Peyer's patch (tissue), 4 donors: ENCODE data around the gene TINAGL1.

Experiments
- CTCF ChIP-seq, 6 experiments: fragments of 450-650 bp in 4 of 6; fragments of 200-600 bp in 2 of 6; sonication (generic) in 1 of 6; IDR thresholded peaks; one replicate each; pipeline ENCODE4 v1.5.1; 2017 to 2019; ENCODE audit warnings: antibody characterized with exemption in 6 of 6, mild to moderate bottlenecking in 3 of 6, moderate library complexity in 1 of 6
- POLR2A ChIP-seq, 2 donors: fragments of 450-650 bp; IDR thresholded peaks; one replicate each; pipeline ENCODE4 v1.5.1; 2017; ENCODE audit warnings: antibody characterized with exemption in 2 of 2, mild to moderate bottlenecking in 2 of 2, moderate library complexity in 2 of 2

DNA sequence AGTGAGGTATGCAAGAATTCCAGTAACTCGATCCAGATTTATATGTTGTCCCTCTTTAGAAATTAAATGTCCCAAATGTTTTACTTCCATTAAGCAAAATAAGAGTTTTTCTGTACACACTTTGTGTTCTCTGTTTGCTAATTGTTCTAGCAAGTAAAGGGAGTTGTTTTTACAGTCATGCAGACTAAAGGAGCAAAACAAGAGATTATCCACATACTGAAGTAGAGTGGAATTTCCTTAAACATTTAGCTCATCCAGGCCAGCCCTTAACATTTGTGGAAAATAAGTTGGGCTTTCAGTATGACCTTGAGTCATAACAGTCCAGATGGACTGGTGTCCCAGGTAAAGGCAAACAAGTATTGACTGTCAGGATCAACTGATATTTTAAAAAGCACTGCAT, 44.1 kb upstream of the TINAGL1 start:
- TF ChIP-seq CTCF (IDR thresholded peaks at IDR 0.05) (no peak), POLR2A (IDR thresholded peaks at IDR 0.05) (no peak)
